GM23338 (cell line): ENCODE measurements around the gene CLRN2.

ENCODE experiments used
- CREB1 ChIP-seq: fragments of 250-450 bp; sonication (Bioruptor Pico); IDR thresholded peaks from 2 replicates; pipeline ENCODE4 v1.5.0; 2020; ENCODE audit warnings: low read depth, mild to moderate bottlenecking, moderate library complexity
- CTCF ChIP-seq, 2 experiments: fragments of 200-600 bp in 1 of 2; sonication (generic) in 1 of 2; conservative IDR thresholded peaks; 2 replicates each; pipeline versions ENCODE4 v1.5.1 to v1.6.1; 2016 to 2017; ENCODE audit warnings: antibody characterized with exemption in 2 of 2, low read depth in 2 of 2, mild to moderate bottlenecking in 2 of 2, moderate library complexity in 1 of 2
- EZH2 ChIP-seq: fragments of 200-600 bp; sonication (generic); IDR thresholded peaks from one replicate; pipeline ENCODE4 v1.8.0; 2017; ENCODE audit warnings: antibody characterized with exemption, mild to moderate bottlenecking, low read depth; ENCODE audit not compliant: unreplicated experiment
- EZH2phosphoT487 ChIP-seq: fragments of 200-600 bp; sonication (generic); IDR thresholded peaks from one replicate; pipeline ENCODE4 v1.8.1; 2018; ENCODE audit warnings: antibody characterized with exemption; ENCODE audit not compliant: unreplicated experiment
- NANOG ChIP-seq: IDR thresholded peaks from 2 replicates; pipeline ENCODE4 v1.6.1; 2016; ENCODE audit warnings: antibody characterized with exemption, borderline replicate concordance
- POLR2AphosphoS5 ChIP-seq: IDR thresholded peaks from 2 replicates; pipeline ENCODE4 v1.6.1; 2016; ENCODE audit warnings: antibody characterized with exemption, low read depth
- STAT1 ChIP-seq: IDR thresholded peaks from one replicate; pipeline ENCODE4 v1.6.1; 2016; ENCODE audit warnings: antibody characterized with exemption; ENCODE audit not compliant: unreplicated experiment
- ZNF331 ChIP-seq: fragments of 250-450 bp; sonication (Bioruptor Pico); IDR thresholded peaks from 2 replicates; pipeline ENCODE4 v1.5.0; 2020; ENCODE audit warnings: low read depth, mild to moderate bottlenecking, moderate library complexity
- TF ChIP-seq, protein P1 (sequence below): IDR thresholded peaks from one replicate; pipeline ENCODE4 v1.6.1; 2018; ENCODE audit warnings: antibody characterized with exemption; ENCODE audit not compliant: unreplicated experiment

- TF ChIP-seq CTCF (conservative IDR thresholded peaks at IDR 0.05; ENCODE audit: low read depth in 2 of 2) (no peak), STAT1 (no peak), EZH2 (no peak), EZH2phosphoT487 (no peak), POLR2AphosphoS5 (no peak), ZNF331 (CRISPR knock-in tag) (no peak), CREB1 (CRISPR knock-in tag) (no peak), NANOG (no peak)
- TF ChIP-seq, protein P1, sequence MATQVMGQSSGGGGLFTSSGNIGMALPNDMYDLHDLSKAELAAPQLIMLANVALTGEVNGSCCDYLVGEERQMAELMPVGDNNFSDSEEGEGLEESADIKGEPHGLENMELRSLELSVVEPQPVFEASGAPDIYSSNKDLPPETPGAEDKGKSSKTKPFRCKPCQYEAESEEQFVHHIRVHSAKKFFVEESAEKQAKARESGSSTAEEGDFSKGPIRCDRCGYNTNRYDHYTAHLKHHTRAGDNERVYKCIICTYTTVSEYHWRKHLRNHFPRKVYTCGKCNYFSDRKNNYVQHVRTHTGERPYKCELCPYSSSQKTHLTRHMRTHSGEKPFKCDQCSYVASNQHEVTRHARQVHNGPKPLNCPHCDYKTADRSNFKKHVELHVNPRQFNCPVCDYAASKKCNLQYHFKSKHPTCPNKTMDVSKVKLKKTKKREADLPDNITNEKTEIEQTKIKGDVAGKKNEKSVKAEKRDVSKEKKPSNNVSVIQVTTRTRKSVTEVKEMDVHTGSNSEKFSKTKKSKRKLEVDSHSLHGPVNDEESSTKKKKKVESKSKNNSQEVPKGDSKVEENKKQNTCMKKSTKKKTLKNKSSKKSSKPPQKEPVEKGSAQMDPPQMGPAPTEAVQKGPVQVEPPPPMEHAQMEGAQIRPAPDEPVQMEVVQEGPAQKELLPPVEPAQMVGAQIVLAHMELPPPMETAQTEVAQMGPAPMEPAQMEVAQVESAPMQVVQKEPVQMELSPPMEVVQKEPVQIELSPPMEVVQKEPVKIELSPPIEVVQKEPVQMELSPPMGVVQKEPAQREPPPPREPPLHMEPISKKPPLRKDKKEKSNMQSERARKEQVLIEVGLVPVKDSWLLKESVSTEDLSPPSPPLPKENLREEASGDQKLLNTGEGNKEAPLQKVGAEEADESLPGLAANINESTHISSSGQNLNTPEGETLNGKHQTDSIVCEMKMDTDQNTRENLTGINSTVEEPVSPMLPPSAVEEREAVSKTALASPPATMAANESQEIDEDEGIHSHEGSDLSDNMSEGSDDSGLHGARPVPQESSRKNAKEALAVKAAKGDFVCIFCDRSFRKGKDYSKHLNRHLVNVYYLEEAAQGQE, result no peak
These were observed 3.4 kb upstream of the CLRN2 start for GRCh38 chr4:17511509-17511949.
